HepG2 (cell line): Measurements from ENCODE around the gene ETV6.

Experiments used
- CBFB ChIP-seq: sonication (generic); formaldehyde crosslinking; IDR thresholded peaks from 2 replicates; pipeline ENCODE4 v1.4.0; 2020; ENCODE audit warnings: missing genetic modification reagents
- CTCF ChIP-seq: sonication (generic); formaldehyde crosslinking; IDR thresholded peaks from 2 replicates; pipeline ENCODE4 v1.5.0; 2020; ENCODE audit warnings: mild to moderate bottlenecking, missing genetic modification reagents, moderate library complexity
- FOSL2 ChIP-seq: sonication (generic); formaldehyde crosslinking; IDR thresholded peaks from 2 replicates; pipeline ENCODE4 v1.4.0; 2020; ENCODE audit warnings: missing genetic modification reagents
- GPN1 ChIP-seq: sonication (generic); formaldehyde crosslinking; IDR thresholded peaks from 2 replicates; pipeline ENCODE4 v1.5.1; 2020; ENCODE audit warnings: missing genetic modification reagents, borderline replicate concordance
- MAFK ChIP-seq, 2 experiments: IDR thresholded peaks in 1 of 2; conservative IDR thresholded peaks in 1 of 2; 2 replicates each; pipeline ENCODE4 v1.6.1; 2011; ENCODE audit warnings: improper control_type of control experiment in 2 of 2, low read length in 2 of 2
- NCOA1 ChIP-seq: sonication (generic); formaldehyde crosslinking; IDR thresholded peaks from 2 replicates; pipeline ENCODE4 v1.9.0; 2021; ENCODE audit warnings: missing genetic modification reagents
- REST ChIP-seq, 2 experiments: IDR thresholded peaks; 2 replicates each; pipeline ENCODE4 v1.6.1; 2011 to 2012; ENCODE audit warnings: low read length in 2 of 2, borderline replicate concordance in 1 of 2, low read depth in 1 of 2, mild to moderate bottlenecking in 1 of 2, moderate library complexity in 1 of 2
- YY1 ChIP-seq: IDR thresholded peaks from 2 replicates; pipeline ENCODE4 v1.6.1; 2011; ENCODE audit warnings: low read length, low read depth, moderate library complexity, mild to moderate bottlenecking; ENCODE audit not compliant: insufficient read depth, insufficient replicate concordance
- ZNF691 ChIP-seq: sonication (generic); formaldehyde crosslinking; IDR thresholded peaks from 2 replicates; pipeline ENCODE4 v1.4.0; 2020; ENCODE audit warnings: missing genetic modification reagents, low read depth, mild to moderate bottlenecking, borderline replicate concordance

GRCh38 chr12:11797317-11797913 is 147.9 kb downstream of the ETV6 start:
- TF ChIP-seq CBFB (CRISPR knock-in tag) (no peak), FOSL2 (CRISPR knock-in tag) (no peak), CTCF (CRISPR knock-in tag) (no peak), NCOA1 (CRISPR knock-in tag) (no peak), GPN1 (CRISPR knock-in tag) (no peak), REST (IDR thresholded peaks at IDR 0.05; ENCODE audit: borderline replicate concordance in 1 of 2, low read depth in 1 of 2, low read length in 2 of 2) (no peak), ZNF691 (CRISPR knock-in tag) (no peak), YY1 (no peak), MAFK (conservative IDR thresholded peaks at IDR 0.05 in 1 of 2, IDR thresholded peaks at IDR 0.05 in 1 of 2; ENCODE audit: low read length in 2 of 2) (no peak)
